WTC11 (cell line): Measurements from ENCODE around the gene P4HTM. TPM values are rescaled to one million over a fixed set of nuclear protein-coding genes. Genes with fewer than 3 reads are reported as not detected.

Source experiments
- ATAC-seq: fragments of 200-7000 bp; cut with Tn5 transposase; 2 replicates; pipeline ENCODE4 v1.10.0; 2021; ENCODE audit warnings: mild to moderate bottlenecking, moderate library complexity
- CTCF ChIA-PET: fragments of 300-600 bp; sonication (Branson Sonifier 250); formaldehyde crosslinking; loops from one replicate; lab custom pipeline; 2021; ENCODE audit warnings: antibody characterized with exemption; lab: Charles Lee
- POLR2A ChIA-PET: fragments of 350-600 bp; sonication (Branson Sonifier 250); formaldehyde crosslinking; loops from one replicate; lab custom pipeline; 2021; ENCODE audit warnings: antibody characterized with exemption; lab: Charles Lee
- DNase-seq: peaks from one replicate; pipeline ENCODE4 v3.0.0; 2021; ENCODE audit warnings: low spot score
- H3K27ac Mint-ChIP-seq: 2 replicates; pipeline ENCODE4 v1.8.0; 2021; ENCODE audit warnings: mixed read lengths
- H3K27me3 Mint-ChIP-seq: 2 replicates; pipeline ENCODE4 v1.8.0; 2021; ENCODE audit warnings: low read depth, mild to moderate bottlenecking, moderate library complexity, mixed read lengths
- H3K36me3 Mint-ChIP-seq: 2 replicates; pipeline ENCODE4 v1.8.0; 2021; ENCODE audit warnings: mixed read lengths
- H3K4me1 Mint-ChIP-seq: 2 replicates; pipeline ENCODE4 v1.8.0; 2022; ENCODE audit warnings: mixed read lengths
- H3K4me3 Mint-ChIP-seq: 2 replicates; pipeline ENCODE4 v1.8.0; 2021; ENCODE audit warnings: mild to moderate bottlenecking, moderate library complexity, mixed read lengths
- H3K9me3 Mint-ChIP-seq: 2 replicates; pipeline ENCODE4 v1.8.0; 2021; ENCODE audit warnings: mixed read lengths
- ATF6 ChIP-seq: sonication (generic); formaldehyde crosslinking; IDR thresholded peaks from 2 replicates; pipeline ENCODE4 v1.8.1; 2023; ENCODE audit warnings: mild to moderate bottlenecking, missing genetic modification reagents
- CBFB ChIP-seq: sonication (generic); formaldehyde crosslinking; IDR thresholded peaks from 2 replicates; pipeline ENCODE4 v1.8.1; 2022; ENCODE audit warnings: mild to moderate bottlenecking, low read depth, missing genetic modification reagents
- CREB1 ChIP-seq: sonication (generic); formaldehyde crosslinking; IDR thresholded peaks from 2 replicates; pipeline ENCODE4 v1.8.0; 2023; ENCODE audit warnings: mild to moderate bottlenecking, missing genetic modification reagents
- ESRRA ChIP-seq: sonication (generic); formaldehyde crosslinking; IDR thresholded peaks from 2 replicates; pipeline ENCODE4 v1.8.1; 2022; ENCODE audit warnings: mild to moderate bottlenecking, missing genetic modification reagents, borderline replicate concordance
- ETV6 ChIP-seq: sonication (generic); formaldehyde crosslinking; IDR thresholded peaks from 2 replicates; pipeline ENCODE4 v1.8.1; 2022; ENCODE audit warnings: mild to moderate bottlenecking, missing genetic modification reagents
- FOXP1 ChIP-seq: sonication (generic); formaldehyde crosslinking; IDR thresholded peaks from 2 replicates; pipeline ENCODE4 v1.8.0; 2022; ENCODE audit warnings: missing genetic modification reagents, mild to moderate bottlenecking, moderate library complexity, borderline replicate concordance
- GRHL2 ChIP-seq: fragments of 250-450 bp; sonication (Bioruptor Pico); IDR thresholded peaks from 2 replicates; pipeline ENCODE4 v1.8.0; 2022; ENCODE audit warnings: mild to moderate bottlenecking, moderate library complexity; ENCODE audit not compliant: insufficient replicate concordance, severe bottlenecking
- GTF2I ChIP-seq: fragments of 250-450 bp; sonication (Bioruptor Pico); conservative IDR thresholded peaks from 2 replicates; pipeline ENCODE4 v1.4.0; 2021; ENCODE audit warnings: mild to moderate bottlenecking
- HMGXB4 ChIP-seq: sonication (generic); formaldehyde crosslinking; IDR thresholded peaks from 2 replicates; pipeline ENCODE4 v1.8.1; 2023; ENCODE audit warnings: mild to moderate bottlenecking, moderate library complexity, missing genetic modification reagents
- MYBL2 ChIP-seq: sonication (generic); formaldehyde crosslinking; IDR thresholded peaks from 2 replicates; pipeline ENCODE4 v1.8.1; 2023; ENCODE audit warnings: mild to moderate bottlenecking, moderate library complexity, missing genetic modification reagents
- NFATC4 ChIP-seq: fragments of 250-450 bp; sonication (Bioruptor Pico); IDR thresholded peaks from 2 replicates; pipeline ENCODE4 v1.9.0; 2021; ENCODE audit warnings: mild to moderate bottlenecking
- NFE2L1 ChIP-seq: sonication (generic); formaldehyde crosslinking; IDR thresholded peaks from 2 replicates; pipeline ENCODE4 v1.8.1; 2023; ENCODE audit warnings: missing genetic modification reagents
- NFYB ChIP-seq: sonication (generic); formaldehyde crosslinking; conservative IDR thresholded peaks from 2 replicates; pipeline ENCODE4 v1.8.0; 2022; ENCODE audit warnings: low read depth, missing genetic modification reagents
- NR1H2 ChIP-seq: sonication (generic); formaldehyde crosslinking; IDR thresholded peaks from 2 replicates; pipeline ENCODE4 v1.9.0; 2021; ENCODE audit warnings: mild to moderate bottlenecking, moderate library complexity, missing genetic modification reagents
- SMAD3 ChIP-seq: sonication (generic); formaldehyde crosslinking; IDR thresholded peaks from 2 replicates; pipeline ENCODE4 v1.8.0; 2022; ENCODE audit warnings: missing genetic modification reagents, mild to moderate bottlenecking, borderline replicate concordance
- SOX15 ChIP-seq: fragments of 250-450 bp; sonication (Bioruptor Pico); IDR thresholded peaks from 2 replicates; pipeline ENCODE4 v1.9.0; 2021; ENCODE audit warnings: mild to moderate bottlenecking
- STAT6 ChIP-seq: sonication (generic); formaldehyde crosslinking; conservative IDR thresholded peaks from 2 replicates; pipeline ENCODE4 v1.8.1; 2023; ENCODE audit warnings: mild to moderate bottlenecking, low read depth, missing genetic modification reagents, moderate library complexity
- TCF7 ChIP-seq: sonication (generic); formaldehyde crosslinking; IDR thresholded peaks from 2 replicates; pipeline ENCODE4 v1.8.0; 2022; ENCODE audit warnings: mild to moderate bottlenecking, low read depth, missing genetic modification reagents, moderate library complexity
- TEAD1 ChIP-seq: sonication (generic); formaldehyde crosslinking; IDR thresholded peaks from 2 replicates; pipeline ENCODE4 v1.8.0; 2022; ENCODE audit warnings: mild to moderate bottlenecking, missing genetic modification reagents
- TP53 ChIP-seq: sonication (generic); formaldehyde crosslinking; IDR thresholded peaks from 2 replicates; pipeline ENCODE4 v1.8.1; 2023; ENCODE audit warnings: mild to moderate bottlenecking, missing genetic modification reagents
- USF1 ChIP-seq: sonication (generic); formaldehyde crosslinking; IDR thresholded peaks from 2 replicates; pipeline ENCODE4 v1.8.0; 2022; ENCODE audit warnings: mild to moderate bottlenecking, missing genetic modification reagents
- ZBTB21 ChIP-seq: sonication (generic); formaldehyde crosslinking; IDR thresholded peaks from 2 replicates; pipeline ENCODE4 v1.8.1; 2023; ENCODE audit warnings: mild to moderate bottlenecking, missing genetic modification reagents, borderline replicate concordance
- ZNF219 ChIP-seq: sonication (generic); formaldehyde crosslinking; IDR thresholded peaks from 2 replicates; pipeline ENCODE4 v1.8.0; 2023; ENCODE audit warnings: missing genetic modification reagents, mild to moderate bottlenecking, borderline replicate concordance
- ZNF532 ChIP-seq: fragments of 250-450 bp; sonication (Bioruptor Pico); IDR thresholded peaks from 2 replicates; pipeline ENCODE4 v1.9.0; 2021; ENCODE audit warnings: mild to moderate bottlenecking, borderline replicate concordance
- total RNA-seq: library from RNA; stranded (reverse); gene quantifications from 3 replicates; pipeline ENCODE4 v1.2.3, GENCODE V29; 2021

The P4HTM gene
- total RNA-seq, 1 experiment from 2014 or later: 21.9 TPM

- Mint-ChIP-seq H3K36me3 (peaks cover 40% of the 10 kb centered on the region), H3K27me3 (no peaks in the 10 kb centered on the region), H3K4me1 (peaks cover 4% of the 10 kb centered on the region), H3K9me3 (no peaks in the 10 kb centered on the region), H3K27ac (no peak overlapping the region), H3K4me3 (no peak overlapping the region)
- ChIA-PET POLR2A (no interaction called here), CTCF (interaction anchor here (0.6 kb wide), 1 partner anchor 44 kb away, joined by 3 read pairs; no protein-coding TSS in a partner anchor)
- TF ChIP-seq ESRRA (CRISPR knock-in tag) (no peak), USF1 (CRISPR knock-in tag) (no peak), CBFB (CRISPR knock-in tag) (no peak), NFATC4 (CRISPR knock-in tag) (no peak), CREB1 (CRISPR knock-in tag) (no peak), NFYB (CRISPR knock-in tag) (no peak), TP53 (CRISPR knock-in tag) (no peak), FOXP1 (CRISPR knock-in tag) (no peak), HMGXB4 (CRISPR knock-in tag) (no peak), ZBTB21 (CRISPR knock-in tag) (no peak), SOX15 (CRISPR knock-in tag) (no peak), NR1H2 (CRISPR knock-in tag) (no peak)
- ATAC-seq (no peak), DNase-seq (no peak)
Measured at GRCh38 chr3:48983096-48983495, 6.9 kb upstream of the P4HTM start.

- ChIA-PET CTCF (interaction anchor here (7.6 kb wide), 1 partner anchor 22 kb away, joined by 107 read pairs; the partner anchor contains the start of gene WDR6), POLR2A (interaction anchor here (0.6 kb wide), 1 partner anchor 27 kb away, joined by 4 read pairs; no protein-coding TSS in a partner anchor)
- H3K4me3 Mint-ChIP-seq: no peak overlapping the region
Measured at GRCh38 chr3:48984663-48985062, 5.4 kb upstream of the P4HTM start.

GRCh38 chr3:48985831-48986376, 4.1 kb upstream of the P4HTM start:
- CTCF ChIA-PET: interaction anchor here (0.9 to 7.6 kb wide), 3 partner anchors 21 to 109 kb away, joined by 4 to 107 read pairs (median 5); partner anchors contain the start of genes QRICH1 and WDR6
- no peak overlapping the region for H3K4me3 Mint-ChIP-seq
- DNase-seq: no peak
- no peak for TF ChIP-seq TCF7 (CRISPR knock-in tag)
- TF ChIP-seq TEAD1: no peak
- no peak for TF ChIP-seq MYBL2 (CRISPR knock-in tag)
- no peak for TF ChIP-seq ATF6 (CRISPR knock-in tag)
- no peak for TF ChIP-seq ZNF532 (CRISPR knock-in tag)
- TF ChIP-seq STAT6 (CRISPR knock-in tag): no peak

More at GRCh38 chr3:48984663-48985062, 5.4 kb upstream of the P4HTM start:
- Mint-ChIP-seq H3K4me1 (peaks cover 12% of the 10 kb centered on the region), H3K36me3 (peaks cover 32% of the 10 kb centered on the region), H3K27ac (no peak overlapping the region), H3K27me3 (no peaks in the 10 kb centered on the region), H3K9me3 (no peaks in the 10 kb centered on the region)
- no peak for DNase-seq
- no peak for TF ChIP-seq SMAD3 (CRISPR knock-in tag)
- TF ChIP-seq NFE2L1: no peak
- TF ChIP-seq GRHL2 (CRISPR knock-in tag): no peak
- TF ChIP-seq GTF2I (CRISPR knock-in tag): no peak
- no peak for TF ChIP-seq TEAD1
- no peak for TF ChIP-seq TP53 (CRISPR knock-in tag)
- no peak for TF ChIP-seq ZNF219 (CRISPR knock-in tag)
- no peak for TF ChIP-seq ETV6 (CRISPR knock-in tag)
- no peak for ATAC-seq

More at GRCh38 chr3:48985831-48986376, 4.1 kb upstream of the P4HTM start:
- Mint-ChIP-seq H3K9me3 (no peaks in the 10 kb centered on the region), H3K27ac (0 out of 2 replicates have a peak overlapping the region, but pooled peaks have one; percentile 1), H3K4me1 (peaks cover 12% of the 10 kb centered on the region), H3K27me3 (no peaks in the 10 kb centered on the region), H3K36me3 (peaks cover 23% of the 10 kb centered on the region)
- ATAC-seq: no peak
- POLR2A ChIA-PET: interaction anchor here (1.4 kb wide), 1 partner anchor 22 kb away, joined by 5 read pairs; the partner anchor contains the start of gene WDR6
